ENCODE results near the gene MOB2.

Gene MOB2

GRCh38 chr11:1448882-1449281 lies 37.7 kb downstream of the MOB2 start:
- TF ChIP-seq REST (IDR thresholded peaks at IDR 0.05; ENCODE audit: insufficient read depth in 1 of 2, low read depth in 2 of 2, low read length in 2 of 2) (no peak), SIN3A (IDR thresholded peaks at IDR 0.05; ENCODE audit: borderline replicate concordance, insufficient read depth, low read length) (no peak), FOXP2 (optimal IDR thresholded peaks at IDR 0.05; ENCODE audit: borderline replicate concordance, extremely low read depth, extremely low read length, insufficient read depth) (no peak), TAF1 (IDR thresholded peaks at IDR 0.05; ENCODE audit: borderline replicate concordance, insufficient read depth, low read length) (no peak), POLR2AphosphoS5 (IDR thresholded peaks at IDR 0.05; ENCODE audit: low read depth, low read length) (no peak)

- no peak for TF ChIP-seq POLR2AphosphoS5 (IDR thresholded peaks at IDR 0.05; ENCODE audit: low read depth, low read length)
- no peak for TF ChIP-seq TAF1 (IDR thresholded peaks at IDR 0.05; ENCODE audit: borderline replicate concordance, insufficient read depth, low read length)
- TF ChIP-seq REST (IDR thresholded peaks at IDR 0.05; ENCODE audit: insufficient read depth in 1 of 2, low read depth in 2 of 2, low read length in 2 of 2), result no peak
- no peak for TF ChIP-seq FOXP2 (optimal IDR thresholded peaks at IDR 0.05; ENCODE audit: borderline replicate concordance, extremely low read depth, extremely low read length, insufficient read depth)
- TF ChIP-seq SIN3A (IDR thresholded peaks at IDR 0.05; ENCODE audit: borderline replicate concordance, insufficient read depth, low read length), result no peak
Measured at GRCh38 chr11:1447845-1448825, 38.4 kb downstream of the MOB2 start.

- TF ChIP-seq SIN3A (IDR thresholded peaks at IDR 0.05; ENCODE audit: borderline replicate concordance, insufficient read depth, low read length), result no peak
- TF ChIP-seq FOXP2 (optimal IDR thresholded peaks at IDR 0.05; ENCODE audit: borderline replicate concordance, extremely low read depth, extremely low read length, insufficient read depth), result no peak
- no peak for TF ChIP-seq REST (IDR thresholded peaks at IDR 0.05; ENCODE audit: insufficient read depth in 1 of 2, low read depth in 2 of 2, low read length in 2 of 2)
- no peak for TF ChIP-seq TAF1 (IDR thresholded peaks at IDR 0.05; ENCODE audit: borderline replicate concordance, insufficient read depth, low read length)
- no peak for TF ChIP-seq POLR2AphosphoS5 (IDR thresholded peaks at IDR 0.05; ENCODE audit: low read depth, low read length)
Measured at GRCh38 chr11:1446623-1447022, 40.0 kb downstream of the MOB2 start.

GRCh38 chr11:1445741-1446445 lies 40.7 kb downstream of the MOB2 start:
- no peak for TF ChIP-seq TAF1 (IDR thresholded peaks at IDR 0.05; ENCODE audit: borderline replicate concordance, insufficient read depth, low read length)
- no peak for TF ChIP-seq REST (IDR thresholded peaks at IDR 0.05; ENCODE audit: insufficient read depth in 1 of 2, low read depth in 2 of 2, low read length in 2 of 2)
- no peak for TF ChIP-seq POLR2AphosphoS5 (IDR thresholded peaks at IDR 0.05; ENCODE audit: low read depth, low read length)
- no peak for TF ChIP-seq FOXP2 (optimal IDR thresholded peaks at IDR 0.05; ENCODE audit: borderline replicate concordance, extremely low read depth, extremely low read length, insufficient read depth)
- TF ChIP-seq SIN3A (IDR thresholded peaks at IDR 0.05; ENCODE audit: borderline replicate concordance, insufficient read depth, low read length), result no peak

Data from PFSK-1 (cell line).